Measurements from ENCODE around the gene CEP95. TPM values are rescaled to one million over a fixed set of nuclear protein-coding genes. Genes with fewer than 3 reads are reported as not detected.
A peak's percentile ranks its signal among the peaks of the same experiment; 100 is the strongest.

Gene CEP95
- total and polyA plus RNA-seq, 2 of the 13 experiments (the other 11 are each of a cell fraction or from before 2014, with no cell fraction given): 65.9 to 68.8 TPM

- Histone ChIP-seq H3K4me3 (replicated peaks in 1 of 3; ENCODE audit: insufficient read depth in 1 of 3, low read depth in 2 of 3, low read length in 3 of 3) (no peak overlapping the region), H3K36me3 (replicated peaks in 1 of 2; ENCODE audit: control insufficient read depth in 1 of 2, insufficient read depth in 2 of 2, low read length in 2 of 2) (no peaks in the 10 kb centered on the region), H3K4me2 (ENCODE audit: low read depth, low read length) (no peak overlapping the region), H3K27me3 (ENCODE audit: control insufficient read depth in 1 of 2, insufficient read depth in 2 of 2, low read length in 2 of 2) (peaks cover 0 to 11% of the 10 kb centered on the region in 2 experiments; a peak in 3 of 5 replicates), H2AFZ (ENCODE audit: low read length) (no peak overlapping the region), H4K20me1 (ENCODE audit: insufficient read depth, low read length) (no peaks in the 10 kb centered on the region), H3K4me1 (ENCODE audit: insufficient read depth, low read length) (peaks cover 7% of the 10 kb centered on the region; the same call in 1 of the 2 replicates), H3K9ac (ENCODE audit: insufficient read depth, low read depth, low read length) (no peak overlapping the region), H3K9me3 (ENCODE audit: low read length) (no peaks in the 10 kb centered on the region), H3K27ac (ENCODE audit: extremely low read length, insufficient read depth, low read length) (no peak overlapping the region), H3K79me2 (ENCODE audit: insufficient read depth, low read length) (no peaks in the 10 kb centered on the region)
- no peak for DNase-seq (ENCODE audit: low spot score)
- no peak for TF ChIP-seq CREM (IDR thresholded peaks at IDR 0.05)
- no peak for TF ChIP-seq CREM (CRISPR knock-in tag; IDR thresholded peaks at IDR 0.05)
- no peak for TF ChIP-seq ZIK1 (CRISPR knock-in tag; IDR thresholded peaks at IDR 0.05; ENCODE audit: borderline replicate concordance, low read depth)
- peak; percentile 17 for TF ChIP-seq HNRNPK (IDR thresholded peaks at IDR 0.05; ENCODE audit: low read depth, low read length, poor library complexity, severe bottlenecking)
- in situ Hi-C loops (cut with HindIII; ENCODE audit: extremely low pct_ligation_motif_present, low pct_unique_long_range_greater_than_20kb) (no loop called here), intact Hi-C loops (cut with micrococcal nuclease; ENCODE audit: unreplicated experiment) (no loop called here)
- POLR2A ChIA-PET: no interaction called here
- 64% methylated on average over 8 of the region's 8 CpGs for WGBS (ENCODE audit: low lambda C conversion rate)
- CTCF ChIA-PET (ENCODE audit: low intra/inter-chr PET ratio, low total read pairs): no interaction called here
- BruUV-seq (replicated peaks): no TSS peak
- no peak for FAIRE-seq
- ATAC-seq: no peak
Measured at GRCh38 chr17:64460955-64461354, 45.8 kb upstream of the CEP95 start.

- H3K36me3 ChIP-seq (replicated peaks in 1 of 2; ENCODE audit: control insufficient read depth in 1 of 2, insufficient read depth in 2 of 2, low read length in 2 of 2): no peaks in the 10 kb centered on the region
- intact Hi-C loops (cut with micrococcal nuclease; ENCODE audit: unreplicated experiment) (no loop called here), in situ Hi-C loops (cut with HindIII; ENCODE audit: extremely low pct_ligation_motif_present, low pct_unique_long_range_greater_than_20kb) (no loop called here)
- no peak overlapping the region for H3K4me3 ChIP-seq (replicated peaks in 1 of 3; ENCODE audit: insufficient read depth in 1 of 3, low read depth in 2 of 3, low read length in 3 of 3)
- no TSS peak for BruUV-seq (replicated peaks)
- H3K9ac ChIP-seq (ENCODE audit: insufficient read depth, low read depth, low read length): no peak overlapping the region
- no peaks in the 10 kb centered on the region for H4K20me1 ChIP-seq (ENCODE audit: insufficient read depth, low read length)
- peaks cover 0 to 17% of the 10 kb centered on the region in 2 experiments; a peak in 3 of 5 replicates for H3K27me3 ChIP-seq (ENCODE audit: control insufficient read depth in 1 of 2, insufficient read depth in 2 of 2, low read length in 2 of 2)
- H3K9me3 ChIP-seq (ENCODE audit: low read length): no peaks in the 10 kb centered on the region
- DNase-seq (ENCODE audit: low spot score) (no peak), FAIRE-seq (no peak), ATAC-seq (no peak)
- no peak for TF ChIP-seq ZNF770 (CRISPR knock-in tag; IDR thresholded peaks at IDR 0.05)
- no peak for TF ChIP-seq HNRNPH1 (optimal IDR thresholded peaks at IDR 0.05; ENCODE audit: low read depth, low read length)
- no peak for TF ChIP-seq ZNF83 (CRISPR knock-in tag; IDR thresholded peaks at IDR 0.05; ENCODE audit: borderline replicate concordance)
- no peak for TF ChIP-seq NR2F2 (IDR thresholded peaks at IDR 0.05; ENCODE audit: borderline replicate concordance, low read depth)
- no peak for TF ChIP-seq HNF1B (CRISPR knock-in tag; IDR thresholded peaks at IDR 0.05)
- no peak for TF ChIP-seq NFE2 (CRISPR knock-in tag; IDR thresholded peaks at IDR 0.05)
- ChIA-PET POLR2A (no interaction called here), CTCF (ENCODE audit: low intra/inter-chr PET ratio, low total read pairs) (no interaction called here)
- H3K4me1 ChIP-seq (ENCODE audit: insufficient read depth, low read length): peaks cover 7% of the 10 kb centered on the region; the same call in 1 of the 2 replicates
- no peak overlapping the region for H3K27ac ChIP-seq (ENCODE audit: extremely low read length, insufficient read depth, low read length)
- WGBS (ENCODE audit: low lambda C conversion rate): 21% methylated on average over 6 of the region's 6 CpGs
- no peaks in the 10 kb centered on the region for H3K79me2 ChIP-seq (ENCODE audit: insufficient read depth, low read length)
- no peak overlapping the region for H2AFZ ChIP-seq (ENCODE audit: low read length)
- no peak overlapping the region for H3K4me2 ChIP-seq (ENCODE audit: low read depth, low read length)
Measured at GRCh38 chr17:64461788-64462187, 45.0 kb upstream of the CEP95 start.

Measured in HepG2 (cell line).